ENCODE results near the gene OR8I2.

GRCh38 chr11:56089697-56090096, 3.4 kb upstream of the OR8I2 start:
- TF ChIP-seq GATA3 (IDR thresholded peaks at IDR 0.05; ENCODE audit: low read depth, low read length) = no peak
- no peak for TF ChIP-seq GATA2 (IDR thresholded peaks at IDR 0.05; ENCODE audit: low read depth, low read length)
